Measurements from ENCODE around the gene TMEM39B.

GRCh38 chr1:32051706-32052105 is 21.0 kb upstream of the TMEM39B start:
- TF ChIP-seq CTCF (conservative IDR thresholded peaks at IDR 0.05; ENCODE audit: low read depth, low read length) (no peak), EZH2 (IDR thresholded peaks at IDR 0.05; ENCODE audit: low read length, unreplicated experiment) (no peak), EZH2phosphoT487 (IDR thresholded peaks at IDR 0.05; ENCODE audit: borderline replicate concordance, low read length) (no peak)
